ENCODE measurements around the gene SNX2.

The SNX2 gene

GRCh38 chr5:122774519-122774860 is 390 bp upstream of the SNX2 start:
- DNase-seq = no peak

- DNase-seq = no peak
These were observed 966 bp downstream of the SNX2 start for GRCh38 chr5:122775550-122776542.

- no peak for DNase-seq
These were observed 3.3 kb downstream of the SNX2 start for GRCh38 chr5:122778157-122778556.

- no peak for DNase-seq
These were observed 4.6 kb downstream of the SNX2 start for GRCh38 chr5:122779451-122779850.

GRCh38 chr5:122780296-122780695 is 5.4 kb downstream of the SNX2 start:
- DNase-seq = no peak

- DNase-seq = no peak
These were observed 6.6 kb downstream of the SNX2 start for GRCh38 chr5:122781465-122781864.

GRCh38 chr5:122785294-122785693 is 10.4 kb downstream of the SNX2 start:
- no peak for DNase-seq

GRCh38 chr5:122788371-122788770 is 13.5 kb downstream of the SNX2 start:
- no peak for DNase-seq

GRCh38 chr5:122788996-122789395 is 14.1 kb downstream of the SNX2 start:
- no peak for DNase-seq

GRCh38 chr5:122789461-122790171 is 14.7 kb downstream of the SNX2 start:
- no peak for DNase-seq

GRCh38 chr5:122790354-122791103 is 15.6 kb downstream of the SNX2 start:
- no peak for DNase-seq

- DNase-seq = no peak
These were observed 30.6 kb downstream of the SNX2 start for GRCh38 chr5:122805481-122805880.

GRCh38 chr5:122810405-122810804 is 35.5 kb downstream of the SNX2 start:
- no peak for DNase-seq

- no peak for DNase-seq
These were observed 40.4 kb downstream of the SNX2 start for GRCh38 chr5:122815218-122815767.

GRCh38 chr5:122816756-122817155 is 41.9 kb downstream of the SNX2 start:
- DNase-seq = no peak

- no peak for DNase-seq
These were observed 57.1 kb downstream of the SNX2 start for GRCh38 chr5:122831984-122832383.

GRCh38 chr5:122835681-122836080 is 60.8 kb downstream of the SNX2 start:
- DNase-seq = no peak

GRCh38 chr5:122836947-122837346 is 62.1 kb downstream of the SNX2 start:
- DNase-seq = no peak

GRCh38 chr5:122839731-122840130 is 64.9 kb downstream of the SNX2 start:
- no peak for DNase-seq

GRCh38 chr5:122842016-122842580 is 67.2 kb downstream of the SNX2 start:
- DNase-seq = no peak

GRCh38 chr5:122844136-122844909 is 69.4 kb downstream of the SNX2 start:
- no peak for DNase-seq

GRCh38 chr5:122844910-122845228 is 70.0 kb downstream of the SNX2 start:
- no peak for DNase-seq
